GM12873 (cell line): Measurements from ENCODE around the gene NAPB.

Experiments used
- TF ChIP-seq, protein P1 (sequence below): IDR thresholded peaks from 2 replicates; pipeline ENCODE4 v1.5.1; 2012; ENCODE audit warnings: low read depth, mild to moderate bottlenecking, moderate library complexity, low read length, control low read depth; ENCODE audit not compliant: insufficient read depth; ENCODE audit errors: missing control alignments

Gene NAPB

DNA sequence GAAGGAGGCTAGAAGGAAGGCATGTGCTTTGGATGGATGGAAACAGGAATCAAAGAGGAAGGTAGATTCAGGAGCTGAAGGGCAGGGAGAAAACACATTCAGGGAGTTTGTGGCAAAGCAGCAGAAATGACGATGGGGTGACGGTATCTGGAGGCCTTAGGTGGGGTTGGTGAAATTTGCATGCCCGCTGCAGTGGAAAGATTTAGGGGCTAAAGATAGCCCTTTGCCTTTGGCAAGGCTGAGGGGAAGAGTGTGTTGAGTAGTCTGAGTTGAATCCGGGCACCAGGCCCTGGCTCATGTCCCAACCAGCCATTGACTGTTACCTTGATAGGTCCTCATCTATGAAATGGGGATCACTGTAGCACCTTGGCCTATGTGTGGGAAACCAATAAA is 58.0 kb downstream of the NAPB start:
- TF ChIP-seq, protein P1, sequence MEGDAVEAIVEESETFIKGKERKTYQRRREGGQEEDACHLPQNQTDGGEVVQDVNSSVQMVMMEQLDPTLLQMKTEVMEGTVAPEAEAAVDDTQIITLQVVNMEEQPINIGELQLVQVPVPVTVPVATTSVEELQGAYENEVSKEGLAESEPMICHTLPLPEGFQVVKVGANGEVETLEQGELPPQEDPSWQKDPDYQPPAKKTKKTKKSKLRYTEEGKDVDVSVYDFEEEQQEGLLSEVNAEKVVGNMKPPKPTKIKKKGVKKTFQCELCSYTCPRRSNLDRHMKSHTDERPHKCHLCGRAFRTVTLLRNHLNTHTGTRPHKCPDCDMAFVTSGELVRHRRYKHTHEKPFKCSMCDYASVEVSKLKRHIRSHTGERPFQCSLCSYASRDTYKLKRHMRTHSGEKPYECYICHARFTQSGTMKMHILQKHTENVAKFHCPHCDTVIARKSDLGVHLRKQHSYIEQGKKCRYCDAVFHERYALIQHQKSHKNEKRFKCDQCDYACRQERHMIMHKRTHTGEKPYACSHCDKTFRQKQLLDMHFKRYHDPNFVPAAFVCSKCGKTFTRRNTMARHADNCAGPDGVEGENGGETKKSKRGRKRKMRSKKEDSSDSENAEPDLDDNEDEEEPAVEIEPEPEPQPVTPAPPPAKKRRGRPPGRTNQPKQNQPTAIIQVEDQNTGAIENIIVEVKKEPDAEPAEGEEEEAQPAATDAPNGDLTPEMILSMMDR, result no peak

GRCh38 chr20:23362392-23363256 is 58.7 kb downstream of the NAPB start:
- TF ChIP-seq, protein P1, result no peak

GRCh38 chr20:23361476-23362391 is 59.6 kb downstream of the NAPB start, which contains the start of gene GZF1:
Gene GZF1 (plus strand): TSS chr20:23362182. CDS start chr20:23364384, 2,202 bp downstream.
- TF ChIP-seq, protein P1, result no peak

DNA sequence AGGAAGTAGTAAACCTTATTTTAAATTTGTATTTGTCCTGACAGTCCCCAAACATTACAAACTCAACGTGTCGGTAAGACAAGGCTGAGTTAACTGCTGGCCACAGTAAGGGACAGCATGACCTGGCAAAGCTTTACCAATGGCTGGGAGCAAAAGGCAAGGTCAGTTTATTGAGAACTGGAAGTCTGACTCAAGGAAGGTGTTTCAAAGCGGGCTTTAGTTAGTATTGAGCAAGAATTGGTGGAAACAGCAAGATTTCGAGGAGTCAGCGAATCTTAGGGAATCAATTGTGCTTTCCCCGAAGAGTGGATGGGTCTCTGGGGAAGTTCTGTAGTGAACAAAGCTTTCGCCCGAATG is 60.2 kb downstream of the NAPB start:
- TF ChIP-seq, protein P1, result no peak

GRCh38 chr20:23360531-23360930 is 60.8 kb downstream of the NAPB start:
- TF ChIP-seq, protein P1, result no peak

GRCh38 chr20:23358923-23359593 is 62.2 kb downstream of the NAPB start:
- TF ChIP-seq, protein P1, result no peak
